GM11168 (cell line): ENCODE measurements around the gene DPYSL4.
"Not testable (repeated sequence)": the region's sequence is repeated elsewhere in the genome, so short reads cannot be mapped to it uniquely, and the experiment has no call there.

ENCODE experiments used
- in situ Hi-C: fragments of 300-500 bp; cut with MboI; formaldehyde crosslinking; loops from one replicate; pipeline ENCODE4 v1.12.0; 2022; ENCODE audit warnings: low sequenced_read_pairs; ENCODE audit not compliant: unreplicated experiment

Gene DPYSL4

DNA sequence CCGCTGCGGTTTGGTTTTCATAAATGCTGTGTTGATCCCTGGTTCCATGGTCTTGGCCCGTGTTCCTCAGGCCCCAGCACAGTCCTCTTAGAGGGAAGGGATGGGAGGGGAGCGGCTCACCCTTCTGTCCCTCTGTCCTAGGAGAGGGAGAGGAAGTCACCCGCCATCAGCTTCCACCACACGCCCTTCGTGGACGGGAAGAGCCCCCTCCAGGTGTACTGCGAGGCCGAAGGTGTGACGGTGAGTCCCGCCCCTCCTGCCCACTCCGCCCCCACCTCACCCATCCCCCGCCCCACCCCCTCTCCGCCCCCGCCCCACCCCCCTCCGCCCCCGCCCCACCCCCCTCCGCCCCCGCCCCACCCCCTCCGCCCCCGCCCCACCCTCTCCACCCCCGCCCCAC, 37.5 kb upstream of the DPYSL4 start:
- in situ Hi-C loops = no loop called here

DNA sequence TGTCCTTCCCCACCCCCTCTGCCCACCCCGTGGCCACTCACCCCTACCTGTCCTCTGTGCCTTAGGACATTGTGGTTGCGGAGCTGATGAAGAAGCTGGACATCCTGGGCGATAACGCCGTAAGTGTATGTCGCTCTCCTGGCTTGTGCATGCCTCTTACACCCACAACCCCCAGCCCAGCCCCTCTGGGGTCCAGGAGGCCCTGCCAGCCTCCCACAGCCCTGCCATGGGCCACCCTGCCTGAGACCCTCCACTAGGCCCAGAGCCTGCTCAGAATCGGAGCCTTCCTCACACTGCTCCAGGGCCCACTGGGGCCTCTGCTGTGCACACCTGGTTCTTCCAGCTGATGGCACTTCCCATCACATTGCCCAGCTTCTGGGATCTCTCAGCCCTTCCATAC, 36.8 kb upstream of the DPYSL4 start:
- in situ Hi-C loops = no loop called here

DNA sequence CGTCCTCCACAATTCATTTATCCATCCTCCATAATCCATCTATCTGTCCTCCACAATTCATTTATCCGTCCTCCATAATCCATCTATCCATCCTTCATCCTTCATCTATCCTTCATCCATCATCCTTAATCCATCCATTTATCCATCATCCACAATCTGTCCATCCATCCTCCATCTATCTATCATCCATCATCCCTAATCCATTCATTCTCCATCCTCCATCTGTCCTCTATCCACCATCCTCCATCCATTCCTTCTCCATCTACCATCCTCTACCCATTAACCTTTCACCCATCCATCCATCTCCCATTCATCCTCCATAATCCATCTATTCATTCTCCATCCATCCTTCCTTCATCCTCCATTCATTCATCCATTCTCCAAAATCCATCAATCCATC, 36.0 kb upstream of the DPYSL4 start:
- in situ Hi-C loops = no loop called here

DNA sequence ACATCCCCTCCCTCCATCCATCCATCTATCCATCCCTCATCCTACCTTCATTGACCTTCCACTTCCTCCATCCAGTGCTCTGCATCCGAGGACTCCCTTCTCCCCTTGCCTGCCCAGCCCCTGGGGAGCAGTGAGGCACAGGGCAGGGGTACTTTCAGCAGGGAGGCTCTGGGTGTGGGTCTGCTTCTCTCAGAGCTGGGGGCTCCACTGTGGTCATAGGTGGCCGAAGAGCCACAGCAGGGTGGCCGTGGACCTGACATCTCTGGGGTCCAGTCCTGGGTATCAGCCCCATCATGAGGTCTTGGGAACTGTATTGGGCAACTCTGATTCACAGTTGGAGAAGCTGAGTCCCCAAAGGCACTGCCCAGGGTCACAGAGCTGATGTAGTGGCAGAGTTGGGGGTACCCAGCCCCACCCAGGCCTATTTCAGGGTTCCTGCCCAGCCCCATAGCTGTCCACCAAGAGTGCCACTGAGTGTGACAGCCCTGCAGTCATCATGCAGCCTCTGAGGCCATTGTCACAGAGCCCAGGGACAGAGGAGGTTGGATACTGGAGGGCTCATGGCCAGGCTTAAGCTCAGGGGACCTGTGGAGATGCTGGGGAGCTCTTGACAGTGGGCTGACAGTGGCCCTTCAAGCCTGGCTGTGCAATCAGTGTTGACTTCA, 35.3 kb upstream of the DPYSL4 start:
- in situ Hi-C loops = no loop called here

DNA sequence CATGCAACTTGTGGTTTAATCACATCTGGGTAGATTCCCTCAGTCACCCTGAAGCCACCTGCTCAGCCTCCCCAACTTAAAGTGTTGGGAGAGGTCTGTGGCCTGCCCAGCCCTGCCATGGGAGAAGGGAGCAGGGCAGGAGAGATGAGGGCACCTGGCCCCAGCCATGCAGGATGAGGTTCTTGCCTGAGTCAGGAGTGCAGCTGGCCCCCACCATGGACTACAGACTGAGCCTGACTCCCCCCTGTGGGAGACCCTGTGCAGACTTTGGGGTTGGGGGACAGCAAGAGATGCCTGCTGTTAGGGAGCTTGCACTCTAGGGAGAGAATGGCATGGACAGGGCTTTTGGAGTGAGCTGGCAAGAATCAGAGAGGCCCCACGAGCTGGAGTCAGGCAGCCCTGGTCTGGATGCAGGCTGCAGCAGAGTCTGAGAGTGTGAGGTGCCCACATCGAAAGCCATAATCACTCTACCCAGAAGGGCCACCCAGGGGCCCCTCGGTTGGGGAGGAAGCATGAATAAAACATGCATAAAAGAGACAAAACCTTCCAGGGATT, 34.7 kb upstream of the DPYSL4 start:
- in situ Hi-C loops = no loop called here

DNA sequence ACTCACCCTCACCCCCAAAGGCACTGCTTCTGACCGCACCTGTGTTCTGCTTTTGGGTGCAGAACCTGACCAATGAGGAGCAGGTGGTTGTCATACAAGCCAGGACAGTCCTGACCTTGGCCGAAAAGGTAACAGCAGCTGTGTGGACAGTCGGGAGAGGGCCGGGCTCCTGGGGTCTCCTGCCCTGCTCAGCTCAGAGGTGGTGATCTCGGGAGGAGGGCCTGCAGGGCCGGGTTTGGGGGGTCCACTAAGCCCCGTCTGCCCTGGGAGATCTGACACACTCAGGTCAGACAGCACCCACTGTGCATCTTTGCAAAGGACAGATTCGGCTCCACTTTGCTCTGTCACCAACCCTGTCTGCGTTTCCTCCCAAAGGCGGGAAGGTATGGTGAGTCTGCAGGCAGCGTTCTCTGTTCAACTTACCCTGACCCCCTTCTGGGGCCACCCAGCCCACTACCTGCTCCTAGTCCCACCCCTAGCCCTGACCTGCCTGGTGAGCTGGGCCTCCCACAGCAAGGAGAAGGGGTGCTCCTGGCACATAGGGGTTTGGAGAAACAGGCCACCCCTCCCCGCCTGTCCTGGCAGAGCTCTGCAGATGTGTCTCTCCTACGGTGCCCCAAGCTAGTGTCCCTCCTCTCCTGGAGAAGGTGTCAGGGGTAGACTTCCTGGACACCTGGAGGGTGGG, 33.7 kb upstream of the DPYSL4 start:
- in situ Hi-C loops = no loop called here

DNA sequence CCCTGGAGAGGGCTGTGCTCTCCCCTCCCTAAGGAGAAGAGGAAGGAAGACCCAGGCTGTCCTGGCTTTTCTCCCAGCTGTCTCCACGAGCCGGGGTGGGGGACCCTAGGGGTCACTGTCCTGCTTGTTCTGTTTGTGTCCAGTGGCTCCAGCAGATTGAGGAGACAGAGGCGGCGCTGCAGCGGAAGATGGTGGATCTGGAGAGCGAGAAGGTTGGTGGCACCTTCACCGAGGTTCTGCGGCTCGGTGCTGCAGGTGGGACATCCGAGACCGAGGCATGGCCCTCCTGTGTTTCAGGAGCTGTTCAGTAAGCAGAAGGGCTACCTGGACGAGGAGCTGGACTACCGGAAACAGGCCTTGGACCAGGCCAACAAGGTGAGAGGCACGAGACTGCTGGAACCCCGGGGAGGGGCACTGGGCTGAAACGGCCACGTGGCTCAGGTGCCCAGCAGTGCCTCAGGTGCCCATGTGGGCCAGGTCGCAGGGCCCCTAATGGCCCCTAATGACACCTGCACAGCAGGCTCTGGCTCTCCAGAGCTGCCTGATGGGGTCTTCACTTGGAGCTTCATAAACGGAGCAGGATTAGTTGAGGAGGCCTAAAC, 33.0 kb upstream of the DPYSL4 start:
- in situ Hi-C loops = no loop called here

DNA sequence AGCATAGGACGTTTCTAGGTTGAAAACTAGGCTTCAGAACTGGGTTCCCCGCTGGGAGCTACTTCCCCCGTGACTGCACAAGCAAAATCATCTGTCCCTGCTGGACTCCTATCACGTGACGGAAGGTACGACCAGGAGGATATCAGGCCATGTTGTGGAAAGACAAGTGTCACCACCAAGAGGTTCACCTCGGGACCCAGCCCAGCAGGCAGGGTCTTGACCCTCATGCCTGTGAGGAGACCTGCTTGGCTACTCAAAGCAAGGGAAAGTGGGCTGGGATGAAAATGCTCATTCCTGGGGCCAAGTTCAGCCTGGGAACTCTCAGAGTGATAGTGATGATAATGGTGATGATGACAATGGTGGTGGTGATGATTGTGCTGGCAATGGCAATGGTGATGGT, 32.3 kb upstream of the DPYSL4 start:
- in situ Hi-C loops = no loop called here

DNA sequence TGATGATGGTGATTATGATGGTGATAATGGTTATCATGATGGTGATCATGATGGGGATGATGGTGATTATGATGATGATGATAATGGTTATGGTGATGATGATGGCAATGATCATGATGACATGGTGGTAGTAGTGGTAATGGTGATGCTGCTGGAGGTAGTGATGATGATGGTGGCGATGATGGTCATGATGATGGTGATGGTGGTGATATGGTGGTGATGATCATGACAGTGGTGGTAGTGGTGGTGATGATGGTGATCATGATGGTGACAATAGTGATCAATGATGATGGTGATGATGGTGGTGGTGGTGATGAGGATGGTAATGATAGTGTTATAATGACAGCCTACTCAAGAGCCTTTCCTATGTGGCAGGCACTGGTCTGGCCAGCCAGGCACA, 31.8 kb upstream of the DPYSL4 start:
- in situ Hi-C loops = no loop called here

DNA sequence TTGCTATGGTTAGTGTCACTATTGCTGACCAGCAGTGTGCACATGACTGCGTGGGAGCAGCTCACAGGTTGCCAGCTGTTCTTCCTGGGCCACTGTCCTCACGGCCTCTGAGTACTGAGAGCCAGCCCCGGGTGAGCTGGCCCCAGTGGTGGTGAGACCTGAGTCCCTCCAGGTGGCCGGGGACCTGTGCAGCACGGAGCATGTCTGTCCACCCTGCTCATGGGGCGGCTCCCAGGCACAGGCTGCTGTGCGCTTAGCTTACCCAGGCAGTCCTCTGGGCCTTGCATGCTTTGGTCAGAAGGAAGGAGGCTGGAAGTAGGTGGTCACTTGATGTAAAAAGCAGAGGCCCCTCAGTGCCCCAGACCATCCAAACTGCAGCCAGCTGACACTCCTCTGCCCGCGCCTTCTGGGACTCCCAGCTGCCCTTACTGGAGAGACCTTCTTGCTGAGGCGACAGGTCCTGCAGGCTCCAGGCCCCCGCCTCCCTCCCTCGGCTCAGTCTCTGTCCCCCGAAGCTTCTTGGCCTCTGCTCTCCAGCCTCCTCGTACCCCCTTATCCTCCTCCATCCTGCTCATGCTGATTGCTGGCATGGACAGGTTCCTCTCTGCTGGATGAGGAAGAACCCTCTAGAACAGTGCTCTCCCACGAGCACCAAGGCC, 30.9 kb upstream of the DPYSL4 start:
- in situ Hi-C loops = no loop called here

DNA sequence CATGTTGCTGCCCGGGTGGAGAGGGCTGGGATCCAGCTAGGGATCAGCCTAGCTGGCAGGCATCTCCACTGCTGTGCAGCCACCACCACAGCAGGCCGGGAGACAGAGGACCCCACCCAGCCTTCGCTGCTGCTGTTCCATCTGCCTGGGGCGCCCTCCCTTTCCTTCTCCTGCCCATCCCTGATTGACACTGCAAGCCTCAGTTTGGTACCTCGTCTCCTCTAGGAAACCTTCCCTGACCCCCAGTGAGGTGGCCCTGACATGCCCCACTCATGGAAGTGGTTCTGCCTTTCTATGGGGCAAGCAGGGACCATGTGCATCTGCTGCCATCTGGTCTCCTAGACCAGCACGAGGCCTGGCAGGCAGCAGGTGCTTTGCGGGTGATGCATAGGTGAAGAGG, 30.4 kb upstream of the DPYSL4 start:
- in situ Hi-C loops = no loop called here

DNA sequence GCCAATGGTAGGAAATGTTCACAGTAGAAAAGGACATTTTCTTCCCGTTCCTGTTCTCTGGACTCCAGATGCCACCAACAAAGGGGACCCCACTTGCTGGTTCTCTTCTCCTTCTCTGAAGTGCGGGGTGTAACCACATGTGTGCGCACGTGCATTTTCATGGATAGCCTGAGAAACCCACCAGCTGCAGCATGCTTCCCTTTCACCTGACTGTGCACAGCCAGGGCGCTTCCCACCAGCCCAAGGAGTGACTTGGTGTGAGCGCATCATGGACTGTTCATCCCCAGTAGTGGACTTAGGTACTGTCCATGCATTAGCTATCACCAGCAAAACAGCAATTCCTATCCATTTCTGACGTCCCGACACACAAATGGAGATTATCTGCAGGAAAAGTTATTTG, 29.6 kb upstream of the DPYSL4 start:
- in situ Hi-C loops = no loop called here

DNA sequence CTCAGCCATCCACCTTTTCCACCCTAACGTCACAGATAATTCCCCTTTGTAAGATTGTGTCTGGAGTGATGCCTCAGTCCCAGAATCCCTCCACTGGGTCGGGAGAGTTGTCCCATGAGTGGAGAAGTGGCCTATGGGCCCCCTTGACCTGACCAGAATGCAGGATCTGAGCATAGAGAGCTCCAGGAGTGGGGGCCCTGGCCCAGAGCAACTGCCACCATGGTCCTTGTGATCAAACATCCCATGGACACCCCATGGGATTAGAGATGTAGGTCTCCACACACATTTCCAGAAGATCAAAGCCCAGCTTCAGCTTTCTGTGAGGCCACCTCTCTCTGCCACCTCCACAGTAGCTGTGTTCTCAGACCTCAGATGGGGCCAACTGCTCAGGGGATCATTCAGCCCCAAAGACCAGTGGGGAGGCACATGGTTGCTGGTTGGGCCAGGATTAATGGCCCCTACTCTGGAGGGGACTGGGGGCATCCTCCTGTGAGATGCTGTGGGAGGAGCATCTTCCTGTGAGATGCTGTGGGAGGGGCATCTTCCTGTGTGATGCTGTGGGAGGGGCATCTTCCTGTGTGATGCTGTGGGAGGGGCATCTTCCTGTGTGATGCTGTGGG, 28.5 kb upstream of the DPYSL4 start:
- in situ Hi-C loops = no loop called here

DNA sequence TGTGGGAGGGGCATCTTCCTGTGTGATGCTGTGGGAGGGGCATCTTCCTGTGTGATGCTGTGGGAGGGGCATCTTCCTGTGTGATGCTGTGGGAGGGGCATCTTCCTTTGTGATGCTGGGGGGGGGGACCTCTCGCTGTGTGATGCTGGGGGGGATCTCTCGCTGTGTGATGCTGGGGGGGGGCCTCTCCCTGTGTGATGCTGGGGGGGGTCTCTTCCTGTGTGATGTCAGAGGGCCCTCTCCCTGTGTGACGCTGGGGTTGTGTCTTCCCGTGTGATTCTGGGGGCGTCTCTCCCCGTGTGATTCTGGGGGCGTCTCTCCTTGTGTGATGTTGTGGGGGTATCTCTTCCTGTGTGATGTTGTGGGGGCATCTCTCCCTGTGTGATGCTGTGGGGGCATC, 27.9 kb upstream of the DPYSL4 start:
- in situ Hi-C loops = no loop called here

DNA sequence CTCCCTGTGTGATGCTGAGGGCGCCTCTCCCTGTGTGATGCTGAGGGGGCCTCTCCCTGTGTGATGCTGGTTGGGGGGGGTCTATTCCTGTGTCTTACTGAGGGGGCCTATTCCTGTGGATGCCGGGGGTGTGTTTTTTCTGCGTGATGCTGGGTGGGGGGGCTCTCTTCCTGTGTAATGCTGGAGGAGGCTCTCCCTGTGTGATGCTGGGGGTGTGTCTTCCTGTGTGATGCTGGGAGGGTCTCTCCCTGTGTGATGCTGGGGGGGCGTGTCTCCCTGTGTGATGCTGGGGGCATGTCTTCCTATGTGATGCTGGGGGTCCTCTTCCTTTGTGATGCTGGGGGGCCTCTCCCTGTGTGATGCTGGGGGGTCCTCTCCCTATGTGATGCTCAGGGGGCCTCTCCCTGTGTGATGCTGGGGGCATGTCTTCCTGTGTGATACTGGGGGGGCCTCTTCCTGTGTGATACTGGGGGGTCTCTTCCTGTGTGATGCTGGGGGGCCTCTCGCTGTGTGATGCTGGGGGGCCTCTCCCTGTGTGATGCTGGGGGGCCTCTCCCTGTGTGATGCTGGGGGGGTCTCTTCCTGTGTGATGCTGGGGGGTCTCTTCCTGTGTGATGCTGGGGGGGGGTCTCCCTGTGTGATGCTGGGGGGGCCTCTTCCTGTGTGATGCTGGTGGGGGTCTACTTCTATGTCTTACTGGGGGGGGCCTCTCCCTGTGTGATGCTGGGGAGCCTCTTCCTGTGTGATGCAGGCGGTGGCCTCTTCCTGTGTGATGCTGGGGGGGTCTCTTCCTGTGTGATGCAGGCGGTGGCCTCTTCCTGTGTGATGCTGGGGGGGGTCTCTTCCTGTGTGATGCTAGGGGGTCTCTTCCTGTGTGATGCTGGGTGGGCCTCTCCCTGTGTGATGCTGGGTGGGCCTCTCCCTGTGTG, 27.2 kb upstream of the DPYSL4 start:
- in situ Hi-C loops = not testable (repeated sequence)

DNA sequence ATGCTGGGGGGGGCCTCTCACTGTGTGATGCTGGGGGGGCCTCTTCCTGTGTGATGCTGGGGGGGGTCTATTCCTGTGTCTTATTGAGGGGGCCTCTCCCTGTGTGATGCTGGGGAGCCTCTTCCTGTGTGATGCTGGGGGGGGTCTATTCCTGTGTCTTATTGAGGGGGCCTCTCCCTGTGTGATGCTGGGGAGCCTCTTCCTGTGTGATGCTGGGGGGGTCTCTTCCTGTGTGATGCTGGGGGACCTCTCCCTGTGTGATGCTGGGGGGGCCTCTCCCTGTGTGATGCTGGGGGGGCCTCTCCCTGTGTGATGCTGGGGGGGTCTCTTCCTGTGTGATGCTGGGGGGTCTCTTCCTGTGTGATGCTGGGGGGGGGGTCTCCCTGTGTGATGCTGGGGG, 26.5 kb upstream of the DPYSL4 start:
- in situ Hi-C loops = not testable (repeated sequence)

DNA sequence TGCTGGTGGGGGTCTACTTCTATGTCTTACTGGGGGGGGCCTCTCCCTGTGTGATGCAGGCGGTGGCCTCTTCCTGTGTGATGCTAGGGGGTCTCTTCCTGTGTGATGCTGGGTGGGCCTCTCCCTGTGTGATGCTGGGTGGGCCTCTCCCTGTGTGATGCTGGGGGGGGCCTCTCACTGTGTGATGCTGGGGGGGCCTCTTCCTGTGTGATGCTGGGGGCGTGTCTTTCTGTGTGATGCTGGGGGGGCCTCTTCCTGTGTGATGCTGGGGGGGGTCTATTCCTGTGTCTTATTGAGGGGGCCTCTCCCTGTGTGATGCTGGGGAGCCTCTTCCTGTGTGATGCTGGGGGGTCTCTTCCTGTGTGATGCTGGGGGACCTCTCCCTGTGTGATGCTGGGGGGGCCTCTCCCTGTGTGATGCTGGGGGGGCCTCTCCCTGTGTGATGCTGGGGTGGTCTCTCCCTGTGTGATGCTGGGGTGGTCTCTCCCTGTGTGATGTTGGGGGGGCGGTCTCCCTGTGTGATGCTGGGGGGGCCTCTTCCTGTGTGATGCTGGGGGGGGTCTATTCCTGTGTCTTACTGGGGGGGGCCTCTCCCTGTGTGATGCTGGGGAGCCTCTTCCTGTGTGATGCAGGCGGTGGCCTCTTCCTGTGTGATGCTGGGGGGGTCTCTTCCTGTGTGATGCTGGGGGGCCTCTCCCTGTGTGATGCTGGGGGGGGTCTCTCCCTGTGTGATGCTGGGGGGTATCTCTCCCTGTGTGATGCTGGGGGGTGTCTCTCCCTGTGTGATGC, 25.7 kb upstream of the DPYSL4 start:
- in situ Hi-C loops = not testable (repeated sequence)

DNA sequence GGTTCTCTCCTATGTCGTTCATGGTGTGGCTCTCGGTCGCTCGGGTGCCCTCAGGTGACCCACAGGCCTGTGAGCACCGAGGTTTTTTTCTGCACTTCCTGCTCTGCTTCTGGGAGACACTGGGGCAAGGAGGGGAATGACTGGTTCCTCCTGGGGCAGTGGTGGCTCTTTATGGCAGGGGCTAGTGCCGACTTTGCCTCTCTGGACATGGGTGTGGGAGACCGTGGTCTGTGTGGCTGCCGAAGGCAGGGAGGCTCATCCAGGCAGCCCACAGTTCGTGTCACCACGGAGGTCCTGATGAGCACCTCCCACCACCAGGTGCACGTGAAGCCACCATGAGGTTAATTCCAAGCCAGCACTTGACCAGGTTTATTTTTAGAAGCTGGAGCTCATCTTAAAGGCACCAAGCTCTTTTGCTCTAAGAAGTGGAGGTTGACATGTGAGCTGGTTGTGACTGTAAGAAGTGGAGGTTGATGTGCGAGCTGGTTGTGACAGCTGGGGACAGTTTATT, 24.7 kb upstream of the DPYSL4 start:
- in situ Hi-C loops = no loop called here
